Fibroblast of lung (primary cell): ENCODE measurements around the gene IL5RA. TPM values are rescaled to one million over a fixed set of nuclear protein-coding genes. Genes with fewer than 3 reads are reported as not detected.

Experiments used
- DNase-seq, 2 donors: peaks; one replicate each; pipeline versions ENCODE4 v3.0.0 to v3.0.0-alpha.2; 2010; ENCODE audit warnings: low read depth in 2 of 2
- H2AFZ ChIP-seq: 2 replicates; pipeline ENCODE4 v1.5.1; 2012; ENCODE audit warnings: low read length, control low read depth, inconsistent platforms
- H3K27ac ChIP-seq: 2 replicates; pipeline ENCODE4 v1.5.1; 2011; ENCODE audit warnings: low read length, control low read depth; ENCODE audit not compliant: insufficient read depth
- H3K27me3 ChIP-seq: 2 replicates; pipeline ENCODE4 v1.5.1; 2011; ENCODE audit warnings: mild to moderate bottlenecking, low read length; ENCODE audit not compliant: control insufficient read depth, insufficient read depth
- H3K36me3 ChIP-seq: 2 replicates; pipeline ENCODE4 v1.5.1; 2011; ENCODE audit warnings: low read length; ENCODE audit not compliant: control insufficient read depth, insufficient read depth
- H3K4me1 ChIP-seq: 2 replicates; pipeline ENCODE4 v1.5.1; 2011; ENCODE audit warnings: low read length; ENCODE audit not compliant: control insufficient read depth, insufficient read depth; ENCODE audit errors: extremely low read depth
- H3K4me2 ChIP-seq: 2 replicates; pipeline ENCODE4 v1.5.1; 2011; ENCODE audit warnings: low read length, control low read depth; ENCODE audit not compliant: insufficient read depth; ENCODE audit errors: extremely low read depth
- H3K4me3 ChIP-seq, 4 experiments: fragments of 200-600 bp in 1 of 4; sonication (generic) in 1 of 4; replicated peaks in 1 of 4; 2 replicates each; pipeline ENCODE4 v1.5.1; 2011 to 2016; ENCODE audit warnings: low read length in 4 of 4, low read depth in 3 of 4, mild to moderate bottlenecking in 3 of 4, control low read depth in 2 of 4, inconsistent platforms in 1 of 4, mixed read lengths in 1 of 4; ENCODE audit not compliant: insufficient read depth in 1 of 4; ENCODE audit errors: control extremely low read depth in 1 of 4
- H3K79me2 ChIP-seq: 2 replicates; pipeline ENCODE4 v1.5.1; 2012; ENCODE audit warnings: mild to moderate bottlenecking, low read length, inconsistent platforms; ENCODE audit not compliant: control insufficient read depth, insufficient read depth
- H3K9ac ChIP-seq: 2 replicates; pipeline ENCODE4 v1.5.1; 2011; ENCODE audit warnings: mild to moderate bottlenecking, low read length, control low read depth; ENCODE audit not compliant: insufficient read depth
- H3K9me3 ChIP-seq: 2 replicates; pipeline ENCODE4 v1.5.1; 2012; ENCODE audit warnings: low read depth, low read length; ENCODE audit not compliant: control insufficient read depth, insufficient read depth
- H4K20me1 ChIP-seq: 2 replicates; pipeline ENCODE4 v1.5.1; 2011; ENCODE audit warnings: low read length; ENCODE audit not compliant: control insufficient read depth, insufficient read depth; ENCODE audit errors: extremely low read depth
- CTCF ChIP-seq, 2 donors: IDR thresholded peaks in 1 of 2; conservative IDR thresholded peaks in 1 of 2; 1 replicate in 1 of 2; 2 replicates in 1 of 2; pipeline ENCODE4 v1.5.1; 2011 to 2012; ENCODE audit warnings: low read length in 2 of 2, control low read depth in 1 of 2, inconsistent platforms in 1 of 2, low read depth in 1 of 2, mild to moderate bottlenecking in 1 of 2
- EZH2 ChIP-seq: IDR thresholded peaks from 2 replicates; pipeline ENCODE4 v1.5.1; 2012; ENCODE audit warnings: low read length, control low read depth, mild to moderate bottlenecking; ENCODE audit errors: missing control alignments
- polyA plus RNA-seq, 2 donors: library from polyadenylated mRNA; depleted of rRNA in 1 of 2; stranded (reverse) in 1 of 2; unstranded in 1 of 2; fragments of >200 nt; gene quantifications; 2 replicates each; pipeline ENCODE4 v1.2.1, GENCODE V29; 2011 to 2012; ENCODE audit warnings: missing spikeins in 1 of 2
- total RNA-seq: library from RNA; depleted of rRNA; stranded (reverse); fragments of >200 nt; gene quantifications from 2 replicates; pipeline ENCODE4 v1.2.1, GENCODE V29; 2014

IL5RA gene
- total and polyA plus RNA-seq, 2 donors (not counting 1 experiment from before 2014, with no cell fraction given) = not detected

- no peak overlapping the region for H3K9ac ChIP-seq
- H2AFZ ChIP-seq = no peak overlapping the region
- DNase-seq = no peak
- H3K79me2 ChIP-seq = no peaks in the 10 kb centered on the region
- no peak overlapping the region for H3K27ac ChIP-seq
- H3K4me2 ChIP-seq = no peak overlapping the region
- TF ChIP-seq EZH2 (no peak), CTCF (conservative IDR thresholded peaks at IDR 0.05 in 1 of 2, IDR thresholded peaks at IDR 0.05 in 1 of 2; ENCODE audit: low read depth in 1 of 2, low read length in 2 of 2) (no peak)
- H3K4me3 ChIP-seq = no peak overlapping the region
- H3K36me3 ChIP-seq = no peaks in the 10 kb centered on the region
- no peaks in the 10 kb centered on the region for H3K27me3 ChIP-seq
- H4K20me1 ChIP-seq = no peaks in the 10 kb centered on the region
- H3K9me3 ChIP-seq = no peaks in the 10 kb centered on the region
- H3K4me1 ChIP-seq = no peaks in the 10 kb centered on the region
Observed at GRCh38 chr3:3101660-3102458, 8.3 kb downstream of the IL5RA start.

- no peak for TF ChIP-seq EZH2
- no peak for TF ChIP-seq CTCF (conservative IDR thresholded peaks at IDR 0.05 in 1 of 2, IDR thresholded peaks at IDR 0.05 in 1 of 2; ENCODE audit: low read depth in 1 of 2, low read length in 2 of 2)
- H3K9me3 ChIP-seq = no peaks in the 10 kb centered on the region
- H3K27ac ChIP-seq = no peak overlapping the region
- H3K36me3 ChIP-seq = no peaks in the 10 kb centered on the region
- H3K4me3 ChIP-seq = no peak overlapping the region
- H3K4me2 ChIP-seq = no peak overlapping the region
- DNase-seq = no peak
- H3K27me3 ChIP-seq = no peaks in the 10 kb centered on the region
- H4K20me1 ChIP-seq = no peaks in the 10 kb centered on the region
- no peaks in the 10 kb centered on the region for H3K79me2 ChIP-seq
- no peak overlapping the region for H2AFZ ChIP-seq
- H3K9ac ChIP-seq = no peak overlapping the region
- H3K4me1 ChIP-seq = no peaks in the 10 kb centered on the region
Observed at GRCh38 chr3:3097958-3098357, 12.2 kb downstream of the IL5RA start.

GRCh38 chr3:3089017-3089416 is 21.2 kb downstream of the IL5RA start:
- H3K9me3 ChIP-seq = no peaks in the 10 kb centered on the region
- TF ChIP-seq CTCF (conservative IDR thresholded peaks at IDR 0.05 in 1 of 2, IDR thresholded peaks at IDR 0.05 in 1 of 2; ENCODE audit: low read depth in 1 of 2, low read length in 2 of 2) (no peak), EZH2 (no peak)
- H3K4me3 ChIP-seq = no peak overlapping the region
- no peaks in the 10 kb centered on the region for H3K79me2 ChIP-seq
- no peaks in the 10 kb centered on the region for H3K27me3 ChIP-seq
- H2AFZ ChIP-seq = no peak overlapping the region
- DNase-seq = no peak
- no peaks in the 10 kb centered on the region for H3K4me1 ChIP-seq
- no peak overlapping the region for H3K4me2 ChIP-seq
- H3K36me3 ChIP-seq = no peaks in the 10 kb centered on the region
- no peak overlapping the region for H3K27ac ChIP-seq
- no peak overlapping the region for H3K9ac ChIP-seq
- H4K20me1 ChIP-seq = no peaks in the 10 kb centered on the region
